ENCODE results near the gene TSC2. TPM values are rescaled to one million over a fixed set of nuclear protein-coding genes. Genes with fewer than 3 reads are reported as not detected.
"Not testable (repeated sequence)": the region's sequence is repeated elsewhere in the genome, so short reads cannot be mapped to it uniquely, and the experiment has no call there.

The TSC2 gene
- total RNA-seq, 1 donor from 2014 or later, result 242 TPM

DNA sequence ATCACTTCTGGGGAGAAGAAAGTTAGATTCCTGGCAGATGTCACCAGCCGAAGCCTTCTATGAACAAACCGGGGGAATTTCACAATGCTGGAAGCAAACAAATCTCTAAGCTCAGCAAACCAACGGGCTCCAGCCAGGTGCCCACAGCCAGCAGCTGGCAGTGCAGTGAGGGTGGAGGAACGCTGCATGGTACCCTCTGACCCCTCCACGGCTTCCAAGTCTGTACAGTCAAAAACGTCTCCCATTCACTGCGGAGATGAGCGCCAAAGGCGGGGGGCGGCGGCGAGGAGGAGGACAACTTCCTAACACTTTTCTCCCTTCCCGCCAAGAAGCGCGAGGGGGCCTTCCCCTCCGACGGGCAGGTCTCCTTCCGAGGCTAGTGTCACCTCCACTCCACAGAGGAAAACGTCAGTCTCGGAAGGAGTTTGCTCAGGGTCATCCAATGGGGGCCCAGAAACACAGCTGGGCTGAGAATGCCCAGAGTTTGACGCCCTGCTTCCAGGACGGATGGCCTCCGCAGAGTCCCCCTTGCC lies 39.1 kb upstream of the TSC2 start:
- Mint-ChIP-seq H3K9me3 (no peaks in the 10 kb centered on the region), H3K4me1 (peaks cover 29% of the 10 kb centered on the region), H3K36me3 (no peaks in the 10 kb centered on the region), H3K4me3 (peak overlapping the region; percentile 67), H3K27me3 (ENCODE audit: low read depth) (no peaks in the 10 kb centered on the region), H3K27ac (peak overlapping the region; percentile 92)
- no peak for DNase-seq (ENCODE audit: low spot score in 2 of 2, unreplicated experiment in 2 of 2)
- TF ChIP-seq, protein P1, sequence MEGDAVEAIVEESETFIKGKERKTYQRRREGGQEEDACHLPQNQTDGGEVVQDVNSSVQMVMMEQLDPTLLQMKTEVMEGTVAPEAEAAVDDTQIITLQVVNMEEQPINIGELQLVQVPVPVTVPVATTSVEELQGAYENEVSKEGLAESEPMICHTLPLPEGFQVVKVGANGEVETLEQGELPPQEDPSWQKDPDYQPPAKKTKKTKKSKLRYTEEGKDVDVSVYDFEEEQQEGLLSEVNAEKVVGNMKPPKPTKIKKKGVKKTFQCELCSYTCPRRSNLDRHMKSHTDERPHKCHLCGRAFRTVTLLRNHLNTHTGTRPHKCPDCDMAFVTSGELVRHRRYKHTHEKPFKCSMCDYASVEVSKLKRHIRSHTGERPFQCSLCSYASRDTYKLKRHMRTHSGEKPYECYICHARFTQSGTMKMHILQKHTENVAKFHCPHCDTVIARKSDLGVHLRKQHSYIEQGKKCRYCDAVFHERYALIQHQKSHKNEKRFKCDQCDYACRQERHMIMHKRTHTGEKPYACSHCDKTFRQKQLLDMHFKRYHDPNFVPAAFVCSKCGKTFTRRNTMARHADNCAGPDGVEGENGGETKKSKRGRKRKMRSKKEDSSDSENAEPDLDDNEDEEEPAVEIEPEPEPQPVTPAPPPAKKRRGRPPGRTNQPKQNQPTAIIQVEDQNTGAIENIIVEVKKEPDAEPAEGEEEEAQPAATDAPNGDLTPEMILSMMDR (IDR thresholded peaks at IDR 0.05; ENCODE audit: unreplicated experiment), result no peak

DNA sequence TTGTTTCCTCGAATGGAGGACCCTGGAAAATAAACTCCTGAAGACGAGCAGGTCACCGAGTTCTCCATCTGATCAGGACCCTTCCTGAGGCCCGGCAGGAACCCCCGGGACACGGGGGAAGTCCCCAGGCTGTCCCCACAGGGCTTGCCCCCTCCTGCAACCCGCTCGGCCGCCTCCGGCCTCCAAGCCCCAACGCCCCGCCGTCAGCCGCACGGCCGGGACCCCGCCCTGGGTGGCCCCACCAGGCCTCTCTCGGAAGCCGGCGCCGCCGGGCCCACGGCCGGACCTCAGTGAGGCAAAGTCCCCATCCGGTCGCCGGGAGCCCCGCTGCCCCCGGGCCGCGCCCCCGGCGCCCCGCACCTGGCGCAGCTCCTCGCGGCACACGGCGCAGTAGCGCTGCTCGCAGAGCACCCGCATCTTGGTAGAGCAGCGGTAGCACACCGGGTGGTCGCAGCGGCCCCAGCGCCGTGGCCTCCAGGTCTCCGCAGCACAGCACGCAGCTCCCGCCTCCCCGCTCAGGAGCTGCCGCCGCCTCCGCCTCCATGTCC lies 38.5 kb upstream of the TSC2 start:
- Mint-ChIP-seq H3K27ac (peak overlapping the region; percentile 92), H3K4me1 (peaks cover 29% of the 10 kb centered on the region), H3K4me3 (peak overlapping the region; percentile 67), H3K27me3 (ENCODE audit: low read depth) (no peaks in the 10 kb centered on the region), H3K9me3 (no peaks in the 10 kb centered on the region), H3K36me3 (no peaks in the 10 kb centered on the region)
- TF ChIP-seq, protein P1 (IDR thresholded peaks at IDR 0.05; ENCODE audit: unreplicated experiment), result no peak
- peak in 1 of 2 experiments; percentile 27 for DNase-seq (ENCODE audit: low spot score in 2 of 2, unreplicated experiment in 2 of 2)

DNA sequence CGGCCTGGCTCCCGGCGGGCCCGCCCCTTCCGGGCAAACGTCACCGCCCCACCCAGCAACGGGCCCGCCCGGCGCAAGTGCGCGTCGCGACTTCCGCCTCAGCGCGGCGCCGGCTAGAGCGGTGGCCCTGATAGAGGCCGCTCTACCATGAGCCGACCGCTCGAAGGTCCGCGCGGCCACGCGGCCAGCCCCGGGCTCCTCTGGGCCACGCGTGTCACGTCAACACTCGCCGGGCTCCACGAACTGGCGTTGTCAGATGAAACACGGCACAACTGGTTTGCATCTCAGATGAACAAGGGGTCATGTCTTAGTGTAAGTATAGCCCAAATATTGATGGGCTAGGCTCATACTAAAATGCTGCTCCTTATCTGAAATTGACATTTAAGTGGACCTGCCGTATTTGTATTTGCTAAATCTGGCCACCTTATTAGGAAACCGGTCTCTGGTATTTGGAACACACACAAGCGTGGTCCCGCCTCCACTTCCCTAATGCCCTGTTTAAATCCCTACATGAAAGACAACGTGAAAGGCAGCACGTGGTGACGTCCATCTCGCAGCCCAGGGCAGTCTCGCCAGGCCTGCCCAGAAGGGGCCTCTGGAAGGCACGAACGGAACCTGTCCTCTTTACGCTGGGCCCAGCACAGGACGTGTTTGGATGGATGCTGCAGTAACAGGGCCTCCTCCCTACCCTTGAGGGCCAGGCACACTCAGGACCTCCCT lies 37.8 kb upstream of the TSC2 start, which contains the start of gene ZNF598:
TSS of gene ZNF598 (minus strand) at position 31 of the 720 bp plus-strand sequence.
- no peaks in the 10 kb centered on the region for H3K9me3 Mint-ChIP-seq
- peak within 1 kb of the TSS; percentile 98 for H3K27ac Mint-ChIP-seq
- H3K4me3 Mint-ChIP-seq, result peak within 1 kb of the TSS; percentile 82
- H3K27me3 Mint-ChIP-seq (ENCODE audit: low read depth), result no peaks in the 10 kb centered on the region
- TF ChIP-seq, protein P1 (IDR thresholded peaks at IDR 0.05; ENCODE audit: unreplicated experiment), result no peak
- DNase-seq (ENCODE audit: low spot score in 2 of 2, unreplicated experiment in 2 of 2), result peak; percentile 73 to 84
- peaks cover 27% of the 10 kb centered on the region for H3K4me1 Mint-ChIP-seq
- H3K36me3 Mint-ChIP-seq, result no peaks in the 10 kb centered on the region

DNA sequence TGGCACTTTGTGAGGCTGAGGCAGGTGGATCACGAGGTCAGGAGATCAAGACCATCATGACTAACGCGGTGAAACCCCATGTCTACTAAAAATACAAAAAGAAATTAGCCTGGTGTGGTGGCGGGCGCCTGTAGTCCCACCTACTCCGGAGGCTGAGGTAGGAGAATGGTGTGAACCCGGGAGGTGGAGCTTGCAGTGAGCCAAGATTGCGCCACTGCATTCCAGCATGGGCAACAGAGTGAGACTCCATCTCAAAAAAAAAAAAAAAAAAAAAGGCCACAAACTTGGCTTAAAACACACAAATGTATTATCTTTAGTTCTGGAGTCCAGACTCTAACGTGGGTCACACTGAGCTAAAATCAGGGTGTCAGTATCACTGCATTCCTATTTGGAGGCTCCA lies 36.1 kb upstream of the TSC2 start:
- H3K27me3 Mint-ChIP-seq (ENCODE audit: low read depth); H3K27ac Mint-ChIP-seq; H3K9me3 Mint-ChIP-seq; DNase-seq (ENCODE audit: low spot score in 2 of 2, unreplicated experiment in 2 of 2); H3K4me3 Mint-ChIP-seq; H3K36me3 Mint-ChIP-seq: not testable (repeated sequence)
- peaks cover 21% of the 10 kb centered on the region for H3K4me1 Mint-ChIP-seq

DNA sequence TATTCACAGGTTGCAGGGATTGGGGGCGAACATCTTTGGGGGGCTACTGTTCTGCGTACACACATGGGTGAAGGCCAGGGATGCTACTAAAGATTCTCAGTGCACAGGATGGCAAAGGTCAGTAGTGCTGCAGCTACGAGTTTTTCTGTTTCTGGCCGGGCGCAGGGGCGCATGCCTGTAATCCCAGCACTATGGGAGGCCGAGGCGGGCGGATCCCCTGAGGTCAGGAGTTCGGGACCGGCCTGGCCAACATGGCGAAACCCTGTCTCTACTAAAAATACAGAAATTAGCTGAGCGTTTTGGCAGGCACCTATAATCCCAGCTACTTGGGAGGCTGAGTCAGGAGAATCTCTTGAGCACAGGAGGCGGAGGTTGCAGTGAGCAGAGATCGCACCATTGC lies 34.3 kb upstream of the TSC2 start:
- Mint-ChIP-seq H3K27me3 (ENCODE audit: low read depth) (peaks cover 10% of the 10 kb centered on the region), H3K27ac (no peak overlapping the region), H3K4me3 (no peak overlapping the region), H3K36me3 (no peaks in the 10 kb centered on the region), H3K9me3 (no peaks in the 10 kb centered on the region), H3K4me1 (peaks cover 10% of the 10 kb centered on the region)
- TF ChIP-seq, protein P1 (IDR thresholded peaks at IDR 0.05; ENCODE audit: unreplicated experiment), result no peak
- no peak for DNase-seq (ENCODE audit: low spot score in 2 of 2, unreplicated experiment in 2 of 2)
